Measurements from ENCODE around the gene PACRG. TPM values are rescaled to one million over a fixed set of nuclear protein-coding genes. Genes with fewer than 3 reads are reported as not detected.

Gene PACRG
- total RNA-seq, 2 experiments from 2014 or later: 0.66 to 0.81 TPM

GRCh38 chr6:162904069-162904663, 176.4 kb downstream of the PACRG start:
- Histone ChIP-seq H3K27ac (ENCODE audit: low read depth in 1 of 2, low read length in 2 of 2) (no peak overlapping the region), H3K4me3 (ENCODE audit: low read length) (no peak overlapping the region), H3K9me3 (ENCODE audit: control insufficient read depth in 1 of 2, insufficient read depth in 1 of 2, low read length in 2 of 2) (peaks cover 0 to 15% of the 10 kb centered on the region in 2 experiments), H3K27me3 (ENCODE audit: control insufficient read depth in 1 of 2, insufficient read depth in 2 of 2, low read length in 2 of 2) (no peaks in the 10 kb centered on the region), H3K4me1 (ENCODE audit: insufficient read depth, low read length) (no peaks in the 10 kb centered on the region), H3K36me3 (ENCODE audit: insufficient read depth, low read length) (no peaks in the 10 kb centered on the region)
- intact Hi-C loops (cut with DNase I, micrococcal nuclease): no loop called here
- no peak for TF ChIP-seq CTCF (IDR thresholded peaks at IDR 0.05)
- Mint-ChIP-seq H3K4me1 (ENCODE audit: low read depth) (no peaks in the 10 kb centered on the region), H3K27me3 (no peaks in the 10 kb centered on the region), H3K27ac (no peak overlapping the region), H3K4me3 (no peak overlapping the region), H3K9me3 (peaks cover 4% of the 10 kb centered on the region), H3K36me3 (ENCODE audit: low read depth) (no peaks in the 10 kb centered on the region)
- ChIA-PET POLR2A (no interaction called here), CTCF (no interaction called here)
- DNase-seq: no peak
- no peak for ATAC-seq (ENCODE audit: poor library complexity)

DNA sequence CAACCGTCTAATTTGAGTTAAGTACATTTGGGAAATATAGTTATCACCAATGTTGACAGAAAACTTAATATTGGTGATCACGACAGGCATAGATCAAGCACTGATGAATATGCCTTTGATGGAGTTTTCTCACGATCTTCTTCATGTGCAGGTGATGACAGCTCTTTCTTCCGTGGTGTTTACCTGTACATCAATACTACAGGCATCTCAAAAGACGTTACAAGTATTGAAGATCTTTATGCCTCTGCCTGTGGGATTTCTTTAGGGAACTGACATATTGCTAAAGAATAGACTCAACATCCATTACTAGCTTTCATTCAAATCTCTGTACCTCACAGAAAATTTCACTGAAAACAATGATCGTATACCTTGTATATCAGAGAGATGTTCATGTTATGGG, 178.7 kb downstream of the PACRG start:
- no peaks in the 10 kb centered on the region for H3K4me1 Mint-ChIP-seq (ENCODE audit: low read depth)
- H3K27me3 Mint-ChIP-seq: no peaks in the 10 kb centered on the region
- no peaks in the 10 kb centered on the region for H3K36me3 Mint-ChIP-seq (ENCODE audit: low read depth)
- Histone ChIP-seq H3K27ac (ENCODE audit: low read depth in 1 of 2, low read length in 2 of 2) (no peak overlapping the region), H3K36me3 (ENCODE audit: insufficient read depth, low read length) (no peaks in the 10 kb centered on the region), H3K4me3 (ENCODE audit: low read length) (no peak overlapping the region), H3K4me1 (ENCODE audit: insufficient read depth, low read length) (no peaks in the 10 kb centered on the region), H3K27me3 (ENCODE audit: control insufficient read depth in 1 of 2, insufficient read depth in 2 of 2, low read length in 2 of 2) (no peaks in the 10 kb centered on the region), H3K9me3 (ENCODE audit: control insufficient read depth in 1 of 2, insufficient read depth in 1 of 2, low read length in 2 of 2) (peaks cover 0 to 8% of the 10 kb centered on the region in 2 experiments)
- no peak for TF ChIP-seq CTCF (IDR thresholded peaks at IDR 0.05)
- ChIA-PET POLR2A (no interaction called here), CTCF (interaction anchor here (0.9 kb wide), 1 partner anchor 16 kb away, joined by 3 read pairs; no protein-coding TSS in a partner anchor)
- DNase-seq: no peak
- H3K27ac Mint-ChIP-seq: no peak overlapping the region
- intact Hi-C loops (cut with DNase I, micrococcal nuclease): loop anchor here in 1 of 2 experiments (5.0 kb wide), 1 partner anchor 1051 kb away; no protein-coding TSS in a partner anchor
- no peak overlapping the region for H3K4me3 Mint-ChIP-seq
- no peak for ATAC-seq (ENCODE audit: poor library complexity)
- H3K9me3 Mint-ChIP-seq: peaks cover 4% of the 10 kb centered on the region

GRCh38 chr6:162907876-162908481, 180.2 kb downstream of the PACRG start:
- no peaks in the 10 kb centered on the region for H3K36me3 Mint-ChIP-seq (ENCODE audit: low read depth)
- CTCF ChIA-PET: no interaction called here
- DNase-seq: peak in 3 of 14 experiments; percentile 6 to 25 (median 21)

More at GRCh38 chr6:162907876-162908481, 180.2 kb downstream of the PACRG start:
- Mint-ChIP-seq H3K27ac (no peak overlapping the region), H3K4me1 (ENCODE audit: low read depth) (no peaks in the 10 kb centered on the region), H3K9me3 (peaks cover 2% of the 10 kb centered on the region), H3K4me3 (no peak overlapping the region), H3K27me3 (no peaks in the 10 kb centered on the region)
- intact Hi-C loops (cut with DNase I, micrococcal nuclease): loop anchor here in 1 of 2 experiments (5.0 kb wide), 1 partner anchor 1049 kb away; no protein-coding TSS in a partner anchor
- H3K36me3 ChIP-seq (ENCODE audit: insufficient read depth, low read length): no peaks in the 10 kb centered on the region
- H3K4me3 ChIP-seq (ENCODE audit: low read length): no peak overlapping the region
- peaks cover 0 to 8% of the 10 kb centered on the region in 2 experiments for H3K9me3 ChIP-seq (ENCODE audit: control insufficient read depth in 1 of 2, insufficient read depth in 1 of 2, low read length in 2 of 2)
- H3K27ac ChIP-seq (ENCODE audit: low read depth in 1 of 2, low read length in 2 of 2): no peak overlapping the region
- POLR2A ChIA-PET: no interaction called here
- no peaks in the 10 kb centered on the region for H3K4me1 ChIP-seq (ENCODE audit: insufficient read depth, low read length)
- no peaks in the 10 kb centered on the region for H3K27me3 ChIP-seq (ENCODE audit: control insufficient read depth in 1 of 2, insufficient read depth in 2 of 2, low read length in 2 of 2)
- no peak for ATAC-seq (ENCODE audit: poor library complexity)
- TF ChIP-seq CTCF (IDR thresholded peaks at IDR 0.05): peak; percentile 30
